DMS 273 treated with DMSO at 0.1 percent for 48 hours (cell line): Measurements from ENCODE around the gene TOX3.

Source experiments
- DNase-seq: peaks from one replicate; lab custom pipeline; 2025; lab: John Stamatoyannopoulos, UW

TOX3 gene

DNA sequence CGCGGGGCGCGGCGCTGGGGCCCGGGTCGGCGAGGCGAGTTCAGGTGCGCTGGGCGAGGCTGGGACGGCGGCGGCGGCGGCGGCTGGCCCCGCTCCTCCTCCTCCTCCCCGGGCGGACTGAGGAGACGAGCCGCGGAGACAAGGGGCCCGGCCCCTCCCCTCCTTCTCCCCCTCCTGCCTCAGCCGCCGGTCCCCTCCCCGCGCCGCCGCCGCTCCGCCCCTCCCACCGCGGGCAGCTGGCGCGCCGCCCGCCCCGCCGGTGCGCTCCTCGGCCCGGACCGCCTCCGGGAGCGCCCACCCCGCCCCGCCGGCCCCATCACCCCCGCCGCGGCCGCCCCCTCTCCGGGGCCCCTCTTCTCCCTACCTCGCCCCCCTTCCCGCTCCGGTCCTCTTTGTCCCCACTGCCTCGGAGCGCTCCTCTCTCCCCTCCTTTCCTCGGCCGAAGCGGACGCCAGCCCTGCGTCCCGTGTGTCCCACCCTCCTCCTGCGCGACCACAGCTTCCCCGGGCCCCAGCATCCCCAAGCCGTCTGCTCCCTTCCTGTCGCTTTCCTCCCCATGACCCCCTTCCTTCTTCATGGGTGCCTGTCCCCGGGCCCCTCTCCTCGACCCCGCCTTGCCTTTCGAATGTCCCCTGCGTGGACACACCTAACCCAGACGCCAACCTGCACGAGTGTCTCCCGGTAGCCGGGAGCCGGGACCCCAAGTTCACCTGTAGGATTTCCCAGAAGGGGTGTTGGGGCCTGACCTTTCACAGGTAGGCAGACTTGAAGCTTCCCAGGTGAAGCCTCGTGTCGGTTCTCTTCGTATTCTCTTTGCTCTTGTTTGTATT lies at the start of gene TOX3:
TSS of gene TOX3 (minus strand) at position 140 of the 830 bp plus-strand sequence. CDS start 420 bp downstream, outside the sequence.
- no peak for DNase-seq

DNA sequence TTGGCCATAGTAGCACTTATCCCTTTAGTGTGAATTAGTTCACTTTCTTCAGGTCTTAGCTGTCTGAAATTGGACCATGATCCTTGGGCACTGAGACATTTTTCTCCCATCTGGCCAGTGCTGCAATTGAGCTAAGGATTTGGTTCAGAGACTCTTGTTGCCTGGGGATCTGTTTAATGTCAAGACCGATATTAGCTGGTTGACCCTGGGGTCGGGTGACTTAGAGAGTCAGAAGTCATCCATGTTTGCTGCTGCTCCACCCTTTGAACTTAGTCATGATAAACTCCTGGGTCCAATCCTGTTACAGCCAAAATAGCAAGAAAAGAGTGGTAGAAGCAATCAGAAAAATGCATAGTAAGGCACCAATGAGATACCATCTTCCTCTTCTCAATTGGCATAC lies 45.8 kb upstream of the TOX3 start:
- DNase-seq = no peak

DNA sequence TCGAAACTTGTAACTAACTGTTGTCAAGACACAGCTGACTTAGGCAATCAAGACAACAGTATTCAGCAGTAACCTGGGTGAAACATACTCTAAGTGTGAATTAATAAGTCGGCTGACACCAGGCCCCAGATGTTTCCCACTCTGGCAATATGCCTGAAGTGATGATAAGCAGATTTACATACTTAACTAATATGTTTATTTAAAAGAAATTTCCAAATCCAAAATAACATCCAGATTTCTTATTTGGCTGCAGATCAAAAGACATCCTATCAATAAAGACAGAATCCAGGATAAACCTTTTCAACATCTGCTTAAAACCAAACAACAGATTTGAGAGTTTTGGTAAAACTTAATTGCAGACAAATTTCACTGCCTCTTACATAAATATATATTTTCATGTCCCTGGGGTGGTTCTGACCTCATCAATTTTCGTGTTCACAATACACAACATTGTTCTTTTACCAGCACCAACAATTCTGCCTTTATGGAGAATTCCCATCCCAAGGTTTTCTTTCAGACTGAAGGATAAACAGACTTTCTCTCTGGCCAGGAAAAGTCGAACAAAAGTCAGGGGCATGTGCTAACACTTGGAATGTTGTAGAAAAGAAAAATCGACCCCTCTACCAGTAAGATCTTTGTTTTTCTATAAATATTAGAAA lies 45.1 kb upstream of the TOX3 start:
- DNase-seq = no peak

DNA sequence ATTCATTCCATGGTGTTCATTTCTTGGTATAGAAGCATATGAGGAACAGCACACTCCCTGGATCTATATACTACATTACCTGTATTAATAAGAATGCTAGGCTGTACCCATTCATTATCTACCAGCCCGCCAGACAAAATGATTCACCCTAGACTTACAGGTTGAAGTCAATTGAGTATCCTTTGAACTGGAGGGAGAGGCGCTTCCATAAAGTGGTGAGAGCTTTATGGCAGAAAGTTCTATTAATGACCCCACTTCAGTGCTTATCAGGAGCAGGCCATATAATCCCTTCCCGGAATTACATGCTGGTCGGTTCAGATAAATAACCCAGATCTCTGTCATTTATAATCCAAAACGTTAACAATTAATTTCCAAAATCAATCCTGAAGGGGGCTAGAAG lies 44.5 kb upstream of the TOX3 start:
- no peak for DNase-seq

DNA sequence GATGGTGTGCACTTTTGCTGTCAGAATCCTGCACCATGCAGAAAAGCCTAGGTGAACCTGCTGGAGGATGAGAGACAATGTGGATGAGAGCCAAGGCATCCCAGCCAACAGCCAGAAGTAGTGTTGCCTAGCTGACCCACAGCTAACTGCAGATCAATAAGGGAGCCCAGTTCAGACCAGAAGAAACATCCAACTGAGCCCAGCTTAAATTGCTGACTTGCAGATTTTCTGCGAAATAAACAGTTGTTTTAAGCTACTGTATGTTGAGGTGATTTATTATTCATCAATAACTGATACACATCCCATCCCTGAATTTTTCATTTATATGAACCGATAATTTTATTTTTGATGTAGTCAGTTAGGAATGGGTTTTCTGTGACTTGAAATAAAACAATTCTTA lies 39.2 kb upstream of the TOX3 start:
- DNase-seq = no peak

DNA sequence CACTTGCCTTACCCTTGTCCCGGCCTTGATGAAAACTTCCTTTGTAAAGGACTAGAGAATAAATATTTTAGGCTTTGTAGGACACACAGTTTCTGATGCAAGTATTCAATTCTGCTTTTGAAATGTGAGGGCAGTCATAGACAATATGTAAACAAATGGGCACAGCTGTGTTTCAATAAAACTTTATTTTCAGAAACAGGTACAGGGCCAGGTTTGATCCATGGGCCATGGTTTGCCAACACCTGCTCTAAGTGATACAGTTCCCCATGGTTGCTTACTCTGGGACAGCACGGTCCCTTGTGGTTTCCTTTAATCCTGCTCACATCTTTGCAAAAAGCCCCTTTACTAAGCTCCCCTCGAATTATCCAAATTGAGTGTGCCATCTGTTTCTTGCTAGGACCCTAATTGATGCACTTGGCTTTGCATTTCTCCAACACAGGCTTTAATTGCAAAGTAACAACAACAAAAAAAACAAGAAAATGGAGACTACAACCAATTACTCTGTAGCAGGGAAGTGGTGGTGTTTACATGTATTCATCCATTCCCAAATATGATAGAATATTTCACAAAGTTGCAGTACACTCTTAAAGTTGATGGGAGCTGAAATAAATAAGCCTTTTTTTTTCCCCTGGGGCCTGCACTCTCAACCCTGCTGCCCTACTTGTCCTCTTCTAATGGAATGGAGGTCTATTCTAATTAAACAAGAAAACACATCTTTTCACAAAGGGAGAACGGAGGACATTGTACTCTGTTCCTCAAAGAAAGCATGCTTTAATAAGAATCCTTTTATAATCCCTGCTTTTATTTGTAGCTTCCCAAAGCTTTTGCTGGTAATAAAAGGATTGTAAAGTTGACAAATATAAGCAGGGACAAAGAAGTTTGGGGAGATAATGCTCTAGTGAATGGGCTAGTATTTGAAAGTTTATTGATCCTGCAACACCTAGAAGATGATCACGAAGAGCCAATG lies 37.7 kb upstream of the TOX3 start:
- peak; percentile 11 for DNase-seq

DNA sequence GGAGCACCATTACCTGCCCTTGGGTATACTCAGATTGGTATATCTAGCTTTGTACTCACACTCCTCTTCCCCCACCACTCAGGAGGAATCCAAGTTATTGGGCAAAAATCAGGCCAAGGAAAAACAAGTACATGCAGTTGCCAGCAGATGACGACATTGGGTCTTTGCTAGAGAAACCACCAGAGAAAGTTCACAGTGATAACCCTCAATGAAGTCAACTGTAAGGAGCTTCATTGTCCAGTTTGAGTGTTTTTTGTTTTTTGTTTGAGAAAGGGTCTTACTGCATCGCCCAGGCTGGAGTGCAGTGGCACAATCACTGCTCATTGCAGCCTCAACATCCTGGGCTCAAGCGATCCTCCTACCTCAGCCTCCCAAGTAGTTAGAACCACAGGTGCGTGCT lies 34.6 kb upstream of the TOX3 start:
- DNase-seq = peak; percentile 10

DNA sequence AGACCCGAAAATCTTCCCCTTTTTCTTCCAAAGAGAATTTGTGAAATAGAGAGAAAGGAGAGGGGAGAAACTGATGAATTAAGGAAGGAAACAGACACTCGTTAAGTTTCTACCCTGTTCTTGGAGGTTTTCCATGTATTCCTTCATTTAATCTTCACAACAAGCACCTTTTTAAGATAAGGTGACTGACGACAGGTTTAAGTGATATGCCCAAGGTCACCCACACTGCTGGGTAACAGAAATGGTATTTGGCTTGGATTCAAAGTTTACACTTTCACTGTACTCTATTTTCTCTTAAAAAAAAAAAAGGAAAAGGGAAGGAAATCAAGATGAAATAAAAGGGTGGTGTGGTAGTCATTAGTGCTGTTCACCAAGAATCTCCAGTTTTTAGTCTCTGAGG lies 33.5 kb upstream of the TOX3 start:
- no peak for DNase-seq

DNA sequence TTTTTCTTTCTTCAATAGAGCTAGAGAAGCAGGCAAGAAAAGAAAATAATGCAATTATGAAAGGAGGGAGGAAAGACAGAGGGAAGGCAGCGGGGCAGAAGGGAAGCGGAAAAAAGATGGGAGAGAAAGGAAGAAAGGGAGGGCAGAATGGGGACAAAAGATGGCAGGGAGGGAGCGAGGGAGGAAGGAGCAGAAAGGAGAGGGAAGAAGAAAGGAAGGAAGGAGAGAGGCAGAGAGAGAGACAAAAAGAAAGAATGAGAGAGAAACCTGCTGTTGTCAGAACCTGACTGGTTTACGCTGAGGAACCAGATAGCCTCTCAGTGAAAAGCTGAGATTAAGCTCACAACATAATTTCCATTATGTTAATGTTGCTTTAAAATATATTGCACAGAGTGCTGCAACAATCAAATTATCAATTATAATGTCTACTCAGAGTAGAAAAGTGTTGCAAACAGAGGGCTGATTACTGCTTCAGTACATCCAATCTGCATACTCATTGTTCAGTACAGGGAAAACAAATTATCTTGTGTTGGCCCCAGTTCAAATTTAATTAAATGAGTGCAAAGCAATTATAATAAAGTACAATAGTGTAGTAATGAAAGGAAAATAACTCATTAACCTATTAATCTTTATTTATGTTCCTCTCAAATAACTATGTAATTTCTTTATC lies 32.0 kb upstream of the TOX3 start:
- DNase-seq = no peak

DNA sequence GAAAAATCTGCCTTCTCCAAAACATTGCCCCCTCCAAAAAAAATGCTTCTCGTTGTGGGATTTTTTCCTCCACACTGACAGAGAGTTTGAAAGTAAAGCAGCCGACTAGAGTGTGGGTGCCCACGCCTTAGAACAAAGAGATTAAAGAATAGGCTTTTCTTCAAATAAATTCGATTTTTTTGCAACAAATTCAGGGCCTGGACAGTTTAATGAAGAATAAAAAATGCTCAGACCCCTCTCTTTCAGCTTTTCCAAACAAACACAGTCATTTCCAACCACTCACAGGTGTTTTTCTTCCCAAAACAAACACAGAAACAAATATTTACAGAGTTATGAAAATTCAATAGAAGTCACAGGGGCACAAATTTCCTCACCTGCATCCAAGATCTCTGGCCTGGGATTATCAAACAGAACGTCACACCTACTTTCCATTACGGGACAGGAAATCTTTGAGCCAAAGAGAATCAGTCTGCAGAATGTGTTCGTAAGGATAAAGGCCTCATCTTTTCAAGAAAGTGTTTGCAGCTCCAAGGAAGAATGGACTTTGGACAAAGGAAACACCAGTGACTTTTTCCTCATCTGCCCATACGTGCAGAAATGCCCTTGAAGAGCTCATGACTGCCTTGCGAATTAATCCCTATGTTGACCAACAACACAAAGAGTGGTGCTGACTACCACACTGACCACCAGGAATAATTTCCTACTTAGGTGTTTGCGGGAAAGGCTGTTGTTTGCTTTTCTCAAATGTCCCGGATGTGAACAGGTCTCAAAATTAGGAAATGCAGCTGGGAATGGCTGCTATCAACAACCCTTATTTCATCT lies 31.3 kb upstream of the TOX3 start:
- DNase-seq = no peak

DNA sequence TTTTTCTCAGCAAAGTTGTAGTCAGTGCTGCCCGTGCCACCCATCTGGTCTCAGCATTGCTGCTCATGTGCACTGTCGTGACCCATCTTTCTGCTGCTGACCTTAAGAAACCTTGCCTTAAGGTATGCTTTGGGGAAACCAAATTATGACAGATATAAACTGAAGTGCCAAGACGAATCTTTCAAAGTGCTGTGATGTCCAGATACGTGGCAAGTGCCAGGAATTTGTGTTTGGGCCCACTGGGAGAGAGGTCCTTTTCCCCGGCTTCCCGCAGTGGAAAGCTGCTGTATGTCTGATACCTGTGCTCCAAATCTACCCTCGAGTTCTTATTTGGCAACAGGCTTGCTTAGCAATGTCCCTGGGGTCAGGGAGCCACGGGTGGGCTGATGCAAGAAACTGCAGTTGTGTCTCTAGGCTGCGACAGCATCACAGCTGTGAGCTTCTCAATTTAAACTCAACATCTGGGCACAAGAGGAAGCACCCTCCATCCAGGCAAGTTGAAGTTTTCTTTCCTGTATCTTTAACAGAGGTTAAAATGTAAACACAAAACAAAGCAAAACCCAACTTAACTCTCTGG lies 30.3 kb upstream of the TOX3 start:
- no peak for DNase-seq

DNA sequence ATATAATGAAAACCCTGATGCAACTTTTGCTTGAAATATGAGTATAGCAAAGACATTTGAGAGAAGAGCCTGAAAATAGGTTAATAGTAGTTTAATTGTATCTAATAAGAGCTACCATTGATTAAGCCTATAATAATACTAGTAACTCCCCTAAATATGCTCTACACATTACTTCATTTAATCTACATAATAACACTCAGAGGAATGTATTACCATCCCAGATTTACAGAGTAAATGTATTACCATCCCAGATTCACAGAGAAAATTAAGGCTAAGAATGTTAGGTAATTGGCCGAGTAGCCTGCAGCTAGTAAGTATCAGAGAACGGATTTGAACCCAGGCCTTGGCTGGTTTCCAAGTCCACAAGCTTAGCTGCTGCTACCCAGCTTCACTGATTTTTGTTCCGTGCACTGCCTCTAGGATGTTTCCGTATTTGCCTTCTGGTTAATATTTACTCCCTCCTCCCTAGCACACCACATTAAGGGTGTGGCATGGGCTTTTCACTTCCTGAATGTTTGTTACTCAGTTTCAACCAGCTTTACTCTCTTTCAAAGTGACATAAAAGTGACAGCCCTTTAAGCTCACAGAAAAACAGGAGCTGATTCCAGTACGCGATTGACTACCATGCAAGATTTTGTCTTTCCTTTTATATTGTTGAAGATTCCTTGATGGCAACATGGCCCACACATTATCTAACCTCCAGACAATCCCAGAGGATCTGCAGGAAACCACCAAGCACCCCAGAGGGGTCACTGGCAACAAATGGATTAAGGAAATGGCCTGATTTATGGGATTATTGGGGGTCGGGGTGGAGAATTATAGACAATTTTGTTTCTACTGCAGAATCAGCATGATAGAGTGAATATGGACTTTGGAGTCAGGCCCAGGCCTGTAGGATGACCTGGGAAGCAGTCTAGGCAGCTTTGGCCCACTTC lies 26.7 kb upstream of the TOX3 start:
- no peak for DNase-seq

DNA sequence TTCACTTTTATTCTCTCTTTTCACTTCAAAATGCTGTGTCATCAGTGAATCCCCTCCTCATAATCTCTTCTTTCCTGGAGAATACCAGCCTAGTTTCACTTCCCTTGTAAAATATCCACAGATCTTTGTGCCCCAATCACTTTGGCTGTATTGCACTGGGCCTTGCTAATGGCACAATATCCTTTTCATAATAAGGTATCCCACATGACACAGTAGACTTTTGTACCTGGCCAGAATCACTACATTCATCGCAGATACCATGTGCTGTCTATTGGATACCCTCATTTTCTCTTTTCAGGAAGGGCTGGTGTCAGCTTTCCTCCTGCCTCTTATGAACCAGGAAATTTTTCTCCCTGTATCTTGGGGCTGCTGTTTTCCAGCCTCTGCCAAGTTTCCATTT lies 25.7 kb upstream of the TOX3 start:
- DNase-seq = no peak

DNA sequence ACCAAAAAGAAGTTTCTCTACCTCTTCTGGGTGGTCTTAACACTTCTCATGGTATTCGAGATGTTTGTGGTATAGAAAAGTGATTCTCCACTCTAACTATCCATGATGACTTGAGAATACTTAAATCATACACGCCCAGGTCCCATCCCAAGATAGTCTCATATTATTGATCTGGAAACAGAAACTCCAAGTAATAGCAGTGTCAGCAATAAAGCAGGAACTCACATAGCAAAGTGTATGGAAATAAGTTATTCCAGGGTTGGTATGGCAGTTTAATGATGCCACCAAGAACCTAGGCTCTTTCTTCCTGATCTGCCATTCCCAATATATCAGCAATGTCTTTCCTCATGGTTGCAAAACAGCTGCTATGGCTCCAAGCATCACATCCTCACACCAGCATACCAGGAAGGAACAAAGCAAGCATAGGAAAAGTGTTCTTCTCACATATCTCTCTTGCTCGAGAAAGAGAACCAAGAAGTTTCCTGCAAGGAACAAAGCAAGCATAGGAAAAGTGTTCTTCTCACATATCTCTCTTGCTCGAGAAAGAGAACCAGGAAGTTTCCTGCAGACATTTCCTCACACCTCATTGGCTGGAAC lies 23.6 kb upstream of the TOX3 start:
- no peak for DNase-seq

DNA sequence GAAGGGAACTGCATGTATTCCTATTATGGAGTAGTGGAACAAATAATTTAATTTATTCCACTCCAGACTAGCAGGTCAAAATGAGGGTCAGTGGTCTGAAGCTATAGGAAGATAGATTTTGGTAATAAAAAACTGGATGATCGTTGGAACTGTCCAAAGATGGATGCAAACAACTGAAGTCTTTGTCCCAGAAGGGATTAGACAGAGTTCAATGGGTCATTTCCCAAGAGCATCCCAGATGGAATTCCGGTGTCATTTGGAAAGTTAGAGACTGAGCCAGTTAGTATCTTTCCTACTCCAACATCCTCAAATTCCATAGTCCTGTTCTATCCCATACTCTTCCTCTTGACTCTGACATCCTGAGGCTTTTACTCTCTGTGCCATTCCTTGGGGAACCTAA lies 22.8 kb upstream of the TOX3 start:
- DNase-seq = no peak

DNA sequence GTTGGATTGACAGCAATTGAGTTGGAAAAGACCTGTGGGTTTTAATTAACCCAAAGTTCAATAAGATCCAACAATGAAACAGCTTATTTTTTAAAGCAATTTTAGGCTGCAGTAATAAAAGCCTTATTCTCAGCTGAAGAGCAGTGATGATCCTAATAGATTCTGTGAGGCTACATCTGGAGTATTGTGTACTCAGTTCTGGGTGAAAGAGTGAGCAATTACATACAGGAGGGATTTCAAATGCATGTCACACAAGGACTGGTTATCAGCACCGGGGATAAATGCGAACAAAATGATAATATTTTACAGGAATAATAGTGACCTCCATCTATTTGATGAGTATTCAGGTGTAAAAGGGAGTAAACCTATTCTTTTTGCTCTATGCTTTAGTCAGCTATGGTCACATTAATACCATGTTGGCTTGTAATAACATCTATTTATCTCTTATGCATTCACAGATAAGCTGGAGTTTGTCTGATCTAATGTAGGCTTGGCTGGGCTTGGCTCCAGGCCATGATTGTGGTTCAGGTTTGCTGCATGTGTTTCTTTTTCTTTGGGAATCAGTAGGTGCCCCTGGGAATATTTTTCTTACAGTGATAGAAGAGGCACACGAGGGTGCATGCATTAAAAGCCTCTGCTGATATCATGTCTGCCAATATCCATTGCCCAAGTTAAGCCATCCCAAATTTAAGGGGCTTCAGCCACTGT lies 22.2 kb upstream of the TOX3 start:
- no peak for DNase-seq

DNA sequence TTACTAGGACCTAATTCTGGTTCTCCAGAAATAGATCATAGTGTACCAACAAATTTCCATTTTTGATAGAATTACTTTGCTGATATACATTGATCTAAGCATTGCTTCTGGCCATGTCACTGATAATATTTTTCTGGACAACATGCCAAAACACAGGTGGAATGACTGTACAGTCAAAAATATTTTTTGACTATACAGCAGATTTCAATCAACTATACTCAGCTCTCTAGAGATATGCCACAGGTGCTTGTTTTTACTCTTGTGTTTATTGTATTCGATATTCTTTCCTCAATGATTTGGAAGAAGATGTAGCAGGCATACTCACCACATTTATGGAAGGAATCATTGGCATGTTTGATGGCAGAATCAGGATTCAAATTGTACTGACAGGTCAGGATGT lies 21.6 kb upstream of the TOX3 start:
- no peak for DNase-seq

DNA sequence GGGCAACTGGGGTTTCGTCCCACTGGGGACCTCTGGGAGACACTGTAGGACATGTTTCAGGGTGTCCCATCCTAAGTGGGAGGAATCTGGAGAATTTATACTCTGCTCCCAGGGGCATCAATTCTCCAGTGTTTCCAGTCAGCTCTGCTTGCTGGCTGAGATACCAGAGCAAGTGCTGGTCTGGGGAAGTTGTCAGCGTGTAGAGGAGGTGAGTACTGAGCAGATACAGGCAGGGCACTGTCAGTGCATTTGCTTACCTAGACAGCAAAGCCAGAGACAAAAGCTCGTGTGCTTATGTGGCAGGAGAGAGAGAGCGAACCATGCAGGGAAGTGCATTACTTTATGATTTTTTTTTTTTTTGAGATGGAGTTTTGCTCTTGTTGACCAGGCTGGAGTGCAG lies 20.2 kb upstream of the TOX3 start:
- no peak for DNase-seq
